RCC 7860 (cell line): ENCODE data around the gene MTUS2.
"Not testable (repeated sequence)": the region's sequence is repeated elsewhere in the genome, so short reads cannot be mapped to it uniquely, and the experiment has no call there.

Experiments
- DNase-seq: peaks from one replicate; pipeline ENCODE4 v3.0.0-alpha.2; 2015; ENCODE audit warnings: low spot score
- FAIRE-seq: peaks from 2 replicates; lab custom pipeline; 2012; peaks lifted over from hg19 to GRCh38; lab: Jason Lieb, UNC

The MTUS2 gene

DNA sequence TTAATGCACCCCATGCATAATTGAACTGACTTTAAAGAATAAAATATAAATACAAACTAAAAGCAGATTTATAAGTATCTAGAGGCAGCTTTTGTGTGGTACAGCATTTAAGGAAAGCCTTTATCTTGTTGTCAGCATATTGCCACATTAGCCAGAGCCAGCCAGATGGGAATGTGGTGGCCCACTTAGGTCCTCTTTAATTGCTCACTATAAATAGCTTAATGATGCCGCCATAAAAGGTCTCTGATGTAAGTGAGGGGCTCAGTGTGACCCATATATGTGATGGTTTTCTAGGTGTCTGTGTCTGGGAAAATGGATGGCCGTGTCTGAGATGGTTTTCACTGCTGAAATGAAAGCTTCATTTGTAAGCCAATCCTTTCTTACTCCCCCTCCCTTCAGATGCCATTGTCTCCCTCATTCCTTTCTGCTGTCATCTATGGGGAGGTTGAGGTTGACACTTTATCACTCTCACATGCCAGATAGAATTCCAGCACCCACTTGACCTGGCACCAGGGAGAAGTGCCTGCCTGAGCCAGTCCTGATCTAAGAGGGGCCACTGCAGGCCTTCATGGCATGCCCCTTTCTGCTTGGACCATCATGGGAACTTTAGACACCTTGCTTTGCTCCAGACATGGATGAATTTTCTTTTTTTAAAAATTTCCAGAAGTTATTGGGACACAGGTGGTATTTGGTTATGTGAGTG, 135.3 kb downstream of the MTUS2 start:
- no peak for FAIRE-seq
- no peak for DNase-seq

DNA sequence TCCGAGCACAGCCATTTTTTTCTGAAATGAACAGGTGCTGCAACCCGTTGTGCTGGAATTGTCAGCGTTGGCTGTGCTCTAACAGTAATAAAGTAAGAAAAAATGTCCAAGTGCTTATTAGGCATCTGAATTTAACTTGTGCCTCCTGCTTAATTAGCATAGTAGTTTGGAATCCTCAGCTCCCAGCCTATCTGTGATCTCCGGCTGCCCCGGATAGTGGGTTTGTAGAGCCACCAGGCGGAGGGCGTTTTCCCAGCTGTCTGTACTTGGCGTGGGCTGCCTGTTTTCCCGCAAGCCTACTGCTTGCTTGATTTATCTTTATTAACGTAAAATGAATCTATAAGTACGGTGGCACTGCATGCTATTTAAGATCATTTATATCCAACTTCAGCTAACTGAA, 137.9 kb downstream of the MTUS2 start:
- DNase-seq (no peak), FAIRE-seq (no peak)

DNA sequence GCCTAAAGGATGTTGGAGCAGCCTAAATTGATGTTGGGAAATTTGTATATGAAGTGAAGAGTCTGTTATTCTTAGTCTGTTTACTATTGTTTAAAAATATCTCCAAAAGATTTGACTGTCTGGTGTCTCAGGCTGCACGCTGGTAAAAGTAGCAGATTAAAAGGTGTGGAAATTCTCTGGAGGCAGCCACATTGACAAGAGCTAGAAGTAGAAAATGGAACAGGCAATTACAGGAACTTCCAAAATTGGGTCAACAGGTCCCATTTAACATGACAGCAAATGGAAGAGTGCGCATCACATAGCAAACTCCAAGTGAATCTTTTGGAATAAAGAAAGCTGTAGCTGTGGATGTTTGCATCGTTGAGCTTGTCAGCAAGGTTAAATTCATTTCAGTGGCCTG, 138.3 kb downstream of the MTUS2 start:
- FAIRE-seq, result no peak

DNA sequence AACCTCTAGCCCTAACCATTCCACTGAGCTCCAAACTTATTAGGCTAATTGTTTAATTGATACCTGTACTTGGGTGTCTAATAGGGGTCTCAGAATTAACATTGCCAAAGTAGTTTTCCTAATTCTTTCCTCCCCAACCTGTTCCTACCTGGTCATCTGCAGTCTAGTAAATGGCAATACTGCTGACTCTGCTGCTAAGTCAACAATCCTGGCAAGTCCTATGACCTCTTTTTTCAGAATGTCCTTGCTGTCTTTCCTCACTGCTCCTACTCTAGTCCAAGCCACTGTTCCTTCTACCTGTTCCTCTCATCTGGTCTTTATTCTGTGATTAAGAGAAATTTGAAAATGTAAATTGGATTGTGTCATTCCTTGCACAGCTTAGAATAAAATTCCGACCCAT, 143.9 kb downstream of the MTUS2 start:
- FAIRE-seq (no peak), DNase-seq (no peak)

More for the DNA sequence above, 138.3 kb downstream of the MTUS2 start:
- no peak for DNase-seq

DNA sequence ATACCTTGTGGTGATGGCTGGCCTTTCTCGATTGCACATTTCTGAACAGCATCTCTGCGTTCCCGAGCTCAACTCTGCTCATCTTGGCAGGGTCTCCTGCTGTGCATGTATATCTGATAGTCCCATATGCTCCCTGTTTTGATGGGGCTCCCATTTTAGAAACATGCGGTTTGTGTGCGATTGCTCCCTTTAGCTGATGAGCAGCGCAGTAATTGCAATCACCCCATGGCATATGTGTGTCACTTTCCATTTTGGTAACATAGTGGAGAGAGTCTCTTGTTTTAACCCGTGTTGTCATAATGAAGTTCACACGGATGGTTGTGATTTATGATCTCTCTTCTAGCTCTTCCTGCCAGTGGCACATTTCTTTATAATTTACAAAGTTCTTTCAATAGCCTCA, 144.7 kb downstream of the MTUS2 start:
- no peak for DNase-seq
- FAIRE-seq, result no peak

DNA sequence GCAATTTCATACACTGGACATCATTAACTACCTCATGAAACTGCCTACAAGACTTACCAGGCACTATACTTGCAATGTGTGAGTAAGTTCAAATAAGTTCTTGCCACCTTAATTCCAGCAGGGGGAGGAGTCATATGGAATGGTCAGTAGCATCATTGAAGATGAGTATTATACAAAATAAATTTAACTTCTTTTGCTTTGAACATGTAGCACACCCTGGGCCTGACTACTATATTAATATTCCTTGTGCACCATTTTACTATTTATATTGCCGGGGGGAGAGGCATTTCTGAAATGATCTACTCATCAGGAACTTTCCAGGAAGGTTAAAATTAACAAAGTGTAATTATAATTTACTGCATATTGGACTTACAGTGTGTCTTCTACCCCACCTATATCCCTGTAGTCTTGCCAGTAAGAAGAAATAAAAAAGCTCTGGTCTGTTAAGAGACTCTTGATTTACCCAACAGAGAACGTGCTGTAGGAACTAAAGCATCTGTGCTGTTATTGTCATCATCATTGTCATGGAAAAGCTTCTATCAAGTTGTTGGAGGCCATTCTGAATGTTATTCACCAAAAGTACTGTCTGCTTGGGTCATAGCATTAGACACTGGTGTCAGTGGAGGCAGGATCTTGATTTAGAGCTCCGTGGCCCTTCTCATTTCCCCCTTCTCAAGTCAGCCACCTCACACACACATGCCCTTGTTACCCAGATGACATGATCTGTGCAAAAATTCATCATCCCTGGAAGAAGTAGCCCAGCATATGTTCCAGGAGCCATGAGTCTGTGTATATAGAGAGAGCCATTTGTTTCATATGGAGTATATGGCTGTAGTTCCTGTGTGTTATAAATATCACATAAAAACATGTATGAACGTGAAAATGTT, 147.1 kb downstream of the MTUS2 start:
- DNase-seq (no peak), FAIRE-seq (no peak)

DNA sequence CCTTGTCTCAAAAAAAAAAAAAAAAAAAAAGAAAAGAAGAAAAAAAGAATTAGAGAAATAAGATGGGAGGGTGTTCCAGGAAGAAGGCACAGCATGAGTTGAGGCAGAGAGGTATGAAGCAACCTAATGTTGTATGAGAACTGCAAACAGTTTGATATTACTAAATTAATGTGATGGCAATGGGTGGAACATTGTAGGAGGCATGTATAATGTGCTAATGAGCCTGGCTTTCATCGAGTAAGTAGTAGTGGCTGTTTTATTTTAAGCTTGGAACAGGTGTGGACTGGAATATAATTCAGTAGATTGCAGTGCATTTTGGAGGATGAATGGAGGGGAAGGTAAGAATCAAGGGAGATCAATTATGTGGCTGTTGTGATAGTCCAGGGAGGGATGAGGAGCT, 156.1 kb downstream of the MTUS2 start:
- DNase-seq (no peak), FAIRE-seq (no peak)

DNA sequence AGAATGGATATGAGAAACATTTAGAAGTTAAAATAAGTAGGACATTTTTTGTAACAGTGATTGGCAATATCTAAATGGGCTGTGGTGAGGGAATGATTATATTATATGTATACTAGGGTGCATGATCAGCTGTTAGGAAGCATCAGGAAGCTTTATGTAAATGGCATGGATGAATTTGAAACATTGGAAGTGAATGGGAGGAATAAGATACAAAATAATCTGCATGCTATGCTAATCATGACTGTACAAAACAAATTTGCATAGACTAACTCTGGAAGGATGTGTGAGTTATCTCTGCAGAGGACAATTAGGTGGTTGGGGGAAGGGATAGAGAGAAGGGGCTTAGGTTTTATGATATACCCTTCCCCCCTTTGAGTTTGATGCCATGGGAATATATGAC, 156.5 kb downstream of the MTUS2 start:
- FAIRE-seq (no peak), DNase-seq (no peak)

DNA sequence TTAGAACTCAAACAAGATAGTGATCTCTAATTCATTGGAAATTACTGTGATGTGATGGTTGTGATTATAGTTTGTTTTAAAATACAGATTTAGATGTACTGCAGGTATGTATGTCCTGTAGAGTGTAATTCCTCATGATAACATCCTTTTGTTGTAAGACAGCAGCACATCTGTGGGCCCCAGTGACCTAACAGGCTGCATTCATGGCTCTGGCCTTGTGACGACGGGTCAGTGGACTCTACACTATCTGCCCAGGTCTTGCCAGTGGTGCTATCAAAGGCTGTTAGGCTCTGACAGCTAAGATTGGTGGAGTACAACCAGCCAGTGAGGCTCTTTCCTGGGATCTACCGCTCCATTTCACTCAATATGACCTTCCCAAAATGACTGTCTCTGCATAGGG, 158.4 kb downstream of the MTUS2 start:
- FAIRE-seq, result no peak
- DNase-seq, result no peak

DNA sequence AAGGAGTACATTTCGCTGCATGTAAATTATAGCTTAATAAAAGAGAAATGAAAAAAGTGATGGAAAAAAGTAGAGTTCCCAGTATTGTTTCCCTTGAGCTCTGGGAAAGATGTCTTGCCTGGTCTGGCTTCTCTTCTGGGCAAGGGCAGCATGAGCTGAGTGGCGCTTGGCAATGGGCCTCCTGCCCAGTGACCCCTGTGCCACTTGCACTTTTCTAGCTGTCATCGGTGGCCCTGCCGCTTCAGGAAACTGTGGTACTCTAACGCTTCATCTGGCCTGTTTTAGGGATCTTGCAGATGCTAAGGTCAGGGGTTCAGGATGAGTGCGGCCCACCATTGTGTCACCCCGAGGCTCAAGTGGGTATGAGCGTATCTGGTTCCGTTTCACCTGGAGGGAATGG, 161.4 kb downstream of the MTUS2 start:
- FAIRE-seq, result no peak
- DNase-seq, result no peak

DNA sequence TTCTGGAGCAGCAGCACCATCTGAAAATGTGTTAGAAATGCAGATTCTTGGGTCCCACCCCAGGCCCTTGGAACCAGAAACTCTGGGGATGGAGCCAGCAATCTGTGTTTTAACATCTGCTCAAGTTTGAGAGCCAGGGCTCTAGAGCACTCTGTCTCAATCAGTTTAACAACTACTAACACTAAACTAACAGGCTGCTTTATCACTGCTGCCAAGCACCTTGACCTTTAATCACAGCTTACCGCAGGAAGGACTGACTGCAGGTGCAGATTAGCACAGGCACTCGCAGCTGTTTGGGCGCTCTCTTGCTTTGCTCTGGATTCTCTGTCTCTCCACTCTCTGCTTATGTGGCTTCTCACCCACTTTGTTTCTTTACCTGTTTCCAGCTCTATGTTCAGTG, 163.5 kb downstream of the MTUS2 start:
- FAIRE-seq (no peak), DNase-seq (no peak)

DNA sequence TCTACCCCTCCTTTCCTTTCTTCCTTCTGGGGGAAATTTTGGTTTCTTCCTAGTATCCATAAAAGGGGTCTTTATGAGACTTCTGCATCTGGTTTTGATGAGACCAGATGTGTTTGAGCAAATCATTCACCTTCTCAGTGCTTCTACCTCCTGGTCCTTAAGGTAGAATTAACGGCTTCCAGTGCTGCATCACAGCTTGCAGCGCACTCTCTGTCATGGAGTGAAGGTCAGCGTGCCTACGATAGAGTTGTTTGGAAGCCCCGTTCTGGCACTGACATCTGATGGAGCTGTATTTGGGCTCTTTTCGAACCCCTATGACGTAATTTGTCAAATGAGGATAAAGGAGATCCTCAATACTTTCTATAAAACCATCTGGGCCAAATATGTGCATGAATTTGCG, 164.2 kb downstream of the MTUS2 start:
- DNase-seq (no peak), FAIRE-seq (no peak)

DNA sequence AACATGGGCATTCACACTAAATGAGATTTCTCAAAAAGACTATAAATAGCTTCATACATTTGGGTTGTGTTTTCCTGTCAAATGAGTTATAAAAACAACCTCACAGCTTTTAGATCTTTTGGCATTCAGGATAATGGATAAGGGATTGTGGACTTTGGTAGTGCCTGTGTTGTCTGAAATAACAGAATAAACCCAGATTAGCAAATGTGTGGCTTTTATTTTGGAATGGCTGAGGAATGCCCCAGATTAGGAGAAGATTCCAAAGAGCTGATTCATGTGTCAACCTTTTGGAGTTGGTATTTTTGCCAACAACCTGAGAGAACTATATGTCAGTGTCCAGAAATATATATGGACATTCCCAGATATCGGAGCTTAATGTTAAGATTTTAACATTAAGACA, 164.7 kb downstream of the MTUS2 start:
- DNase-seq (no peak), FAIRE-seq (no peak)

DNA sequence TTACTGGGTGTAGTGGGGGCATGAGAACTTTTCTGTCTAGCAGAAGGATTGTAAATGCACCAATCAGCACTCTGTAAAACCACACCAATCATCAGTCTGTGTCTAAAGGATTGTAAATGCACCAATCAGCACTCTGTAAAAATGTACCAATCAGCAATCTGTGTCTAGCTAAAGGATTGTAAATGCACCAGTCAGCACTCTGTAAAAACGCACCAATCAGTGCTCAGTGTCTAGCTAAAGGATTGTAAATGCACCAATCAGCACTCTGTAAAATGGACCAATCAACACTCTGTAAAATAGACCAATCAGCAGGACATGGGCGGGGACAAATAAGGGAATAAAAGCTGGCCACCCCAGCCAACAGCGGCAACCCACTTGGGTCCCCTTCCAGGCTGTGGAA, 170.2 kb downstream of the MTUS2 start:
- DNase-seq, FAIRE-seq: not testable (repeated sequence)

DNA sequence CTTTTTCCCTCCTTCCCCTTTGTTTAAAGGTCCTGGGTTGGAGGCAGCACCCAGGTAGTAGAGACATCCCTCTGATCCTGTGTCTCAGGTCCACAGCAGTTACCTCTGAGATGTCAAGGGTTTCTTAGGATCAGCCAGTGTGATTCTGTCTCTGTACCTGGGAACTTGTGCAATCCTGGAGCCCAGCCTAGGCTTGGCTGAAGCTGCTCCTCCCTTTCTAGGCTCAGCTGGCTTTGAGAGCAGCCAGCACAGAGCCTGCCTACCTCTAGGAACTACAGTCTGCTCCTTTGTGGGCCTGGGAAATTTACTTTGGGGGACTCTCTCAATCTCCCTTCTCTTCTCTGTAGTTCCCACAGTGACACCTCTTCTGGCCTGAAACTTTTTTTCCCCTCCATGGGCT, 171.6 kb downstream of the MTUS2 start:
- no peak for DNase-seq
- FAIRE-seq, result no peak

DNA sequence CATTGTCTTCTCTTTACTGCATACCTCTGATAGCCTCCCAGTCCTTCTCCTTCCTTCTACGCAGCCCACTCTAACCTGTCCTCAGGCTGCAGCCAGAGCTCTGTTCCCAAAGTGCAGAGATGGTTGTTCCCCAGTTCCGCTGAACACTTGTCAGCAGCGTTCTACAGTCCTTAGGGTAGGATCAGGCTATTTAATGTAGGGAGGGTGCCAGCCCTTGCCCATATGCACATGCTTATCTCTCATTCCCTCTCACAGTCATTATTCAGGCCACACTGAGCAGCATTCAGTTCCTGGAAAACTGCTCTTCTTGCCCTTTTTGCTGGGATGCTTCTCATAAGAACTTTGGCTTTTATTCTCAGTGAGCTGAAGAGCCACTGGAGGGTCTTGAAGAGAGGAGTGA, 180.7 kb downstream of the MTUS2 start:
- no peak for FAIRE-seq

DNA sequence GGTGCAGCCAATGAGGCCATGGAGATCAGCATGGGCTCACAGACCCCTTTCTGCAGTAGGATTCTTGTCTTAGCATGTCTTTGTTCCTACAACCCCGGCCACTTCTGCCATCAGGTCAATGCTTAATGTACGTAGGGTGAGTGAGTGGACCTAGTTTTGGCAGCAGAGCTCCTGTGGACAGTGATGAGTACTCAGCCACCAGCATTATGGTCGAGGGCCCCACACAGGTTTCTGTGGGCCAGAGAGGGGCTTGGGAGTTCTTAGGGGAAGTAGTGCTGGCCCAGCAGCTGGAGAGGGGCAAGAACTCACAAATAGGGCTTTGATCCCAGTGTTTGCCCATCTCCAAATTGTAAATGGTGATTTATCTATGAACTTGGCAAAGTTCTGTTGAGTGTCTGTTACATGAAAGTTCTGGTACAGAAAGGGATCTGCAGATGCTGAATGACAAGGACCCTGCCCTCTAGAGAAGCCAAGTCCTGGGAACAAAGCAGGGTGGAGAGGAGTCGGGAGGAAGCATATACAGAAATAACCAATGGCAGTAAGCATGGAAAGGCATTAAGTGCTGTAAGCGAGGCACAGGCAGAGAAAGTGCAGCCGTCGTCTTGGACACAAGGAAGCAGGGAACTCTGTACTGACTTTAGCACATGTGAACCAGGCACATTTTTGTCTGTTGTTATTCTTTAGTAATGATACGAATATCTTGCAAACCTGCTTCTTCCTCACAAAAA, 185.1 kb downstream of the MTUS2 start:
- DNase-seq (no peak), FAIRE-seq (no peak)

More for the DNA sequence above, 180.7 kb downstream of the MTUS2 start:
- DNase-seq, result no peak

DNA sequence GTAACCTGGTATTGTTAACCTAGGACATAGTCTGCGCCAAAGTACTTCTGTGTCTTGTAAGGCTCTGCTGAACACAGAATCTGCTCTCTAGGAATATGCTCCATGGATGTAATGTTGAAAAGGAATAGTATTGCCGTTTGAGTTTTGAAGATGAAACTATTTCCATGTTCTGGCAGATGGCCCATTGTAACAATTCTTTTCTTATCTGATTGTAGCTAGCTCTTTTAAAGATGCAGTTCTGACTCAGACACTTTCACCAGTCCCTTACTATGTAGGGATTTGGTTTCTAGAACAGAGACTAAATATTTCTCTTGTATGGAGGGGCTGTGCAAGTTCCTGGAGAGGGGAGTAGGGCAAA, 185.6 kb downstream of the MTUS2 start:
- DNase-seq, result no peak
- no peak for FAIRE-seq

DNA sequence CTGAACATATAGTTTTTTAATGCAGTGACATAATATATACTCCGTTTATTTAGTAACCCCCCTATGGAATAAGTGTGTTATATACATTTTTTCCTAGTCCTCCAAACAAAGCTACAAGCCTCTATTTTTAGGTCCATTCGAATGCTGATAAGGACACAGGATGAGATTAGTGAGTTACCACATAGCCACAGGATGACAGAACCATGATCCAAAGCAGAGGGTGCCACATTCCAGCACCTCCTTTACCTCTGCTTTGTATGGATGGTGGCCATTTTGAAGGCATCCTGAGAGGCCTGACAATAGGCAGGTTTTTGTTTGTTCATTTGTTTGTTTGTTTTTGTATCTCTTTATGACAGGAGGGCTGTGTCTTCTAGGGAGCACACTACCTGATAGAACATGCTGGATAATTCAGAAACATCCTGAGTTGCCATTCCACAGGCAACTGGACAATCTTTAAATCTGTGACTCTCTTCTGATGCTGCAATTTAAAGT, 186.3 kb downstream of the MTUS2 start:
- FAIRE-seq, result no peak

DNA sequence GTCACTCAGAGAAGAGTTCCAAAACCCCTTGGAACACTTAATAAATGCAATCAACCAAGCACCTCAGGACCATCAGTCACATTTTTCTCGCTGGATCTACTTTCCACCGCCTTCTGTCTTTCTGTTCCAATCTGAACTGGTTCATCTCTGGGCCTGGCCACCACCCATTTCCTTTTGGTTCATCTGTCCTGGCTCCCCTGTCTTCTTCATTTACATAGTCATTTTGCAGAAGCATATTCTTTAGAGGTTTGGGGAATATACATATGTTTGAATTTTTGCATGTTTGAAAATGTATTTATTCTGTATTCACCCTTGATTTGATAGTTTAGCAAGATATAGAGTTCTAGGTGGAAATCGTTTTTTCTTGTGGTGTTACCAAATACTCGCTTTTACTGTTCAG, 188.2 kb downstream of the MTUS2 start:
- FAIRE-seq (no peak), DNase-seq (no peak)

More for the DNA sequence above, 186.3 kb downstream of the MTUS2 start:
- no peak for DNase-seq

DNA sequence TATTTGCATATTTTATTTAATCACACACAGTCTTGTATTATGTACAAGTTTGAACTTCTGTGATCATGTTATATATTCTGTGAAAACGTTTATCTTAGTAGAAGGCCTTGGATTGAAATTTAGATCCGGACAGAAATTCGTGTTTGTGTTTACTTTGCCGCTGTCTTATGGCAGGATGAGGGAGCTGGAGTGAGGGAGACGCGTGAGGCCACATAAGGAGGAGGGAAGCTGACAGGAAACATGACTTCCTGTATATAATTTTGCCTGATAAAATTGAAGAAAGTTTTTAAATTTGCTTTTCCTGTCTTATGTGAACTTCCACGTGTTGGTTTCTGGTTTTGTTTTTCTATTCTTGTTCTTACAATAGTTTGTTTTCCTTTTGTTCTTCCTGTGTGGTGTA, 200.2 kb downstream of the MTUS2 start:
- DNase-seq (no peak), FAIRE-seq (no peak)

DNA sequence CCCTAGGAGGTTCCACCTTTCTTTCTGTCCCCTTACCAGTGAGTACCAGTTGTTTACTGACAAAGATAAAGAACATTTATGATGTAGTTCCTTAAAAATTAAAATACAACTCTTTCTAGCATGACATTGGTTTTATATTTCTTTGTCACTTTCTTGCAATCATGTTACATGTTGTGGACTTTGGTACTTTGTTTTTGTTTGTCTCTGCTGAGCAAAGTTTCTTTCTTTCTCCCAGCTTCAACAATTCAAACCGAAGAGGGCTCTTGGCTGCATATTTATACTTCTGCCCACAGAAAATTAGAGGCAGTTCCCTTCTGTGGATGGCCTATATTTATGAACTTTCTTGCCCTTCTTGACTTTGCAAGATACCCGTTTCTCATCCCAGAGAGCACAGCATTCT, 201.2 kb downstream of the MTUS2 start:
- DNase-seq (no peak), FAIRE-seq (no peak)
